A549 (cell line): Measurements from ENCODE around the gene SASH1. TPM values are rescaled to one million over a fixed set of nuclear protein-coding genes. Genes with fewer than 3 reads are reported as not detected.

Experiments
- ATAC-seq, 2 experiments: fragments of 200-7000 bp in 1 of 2; fragments of >200 bp in 1 of 2; cut with Nextera tagmentation in 1 of 2; cut with Tn5 transposase in 1 of 2; 3 replicates each; pipeline versions ENCODE4 v1.8.0 to v1.9.1; 2018 to 2020; ENCODE audit warnings: mild to moderate bottlenecking in 1 of 2, moderate library complexity in 1 of 2
- CTCF ChIA-PET: fragments of 300-600 bp; sonication (Branson Sonifier 250); formaldehyde crosslinking; extraction: SDS; loops from one replicate; lab custom pipeline; 2021; ENCODE audit warnings: antibody characterized with exemption, inconsistent platforms; lab: Yijun Ruan, JAX
- POLR2A ChIA-PET: fragments of 350-600 bp; formaldehyde crosslinking; extraction: SDS; loops from one replicate; lab custom pipeline; 2021; ENCODE audit warnings: antibody characterized with exemption, inconsistent platforms; lab: Yijun Ruan, JAX
- DNase-seq, 2 experiments: peaks; one replicate each; pipeline versions ENCODE4 v3.0.0 to v3.0.0-alpha.2; 2011 to 2016; ENCODE audit warnings: low read depth in 1 of 2, low spot score in 1 of 2
- FAIRE-seq: peaks from 2 replicates; lab custom pipeline; 2011; peaks lifted over from hg19 to GRCh38; lab: Jason Lieb, UNC
- H3K27ac ChIP-seq, 2 experiments: fragments of >200 bp; sonication (Bioruptor Twin); formaldehyde crosslinking; 3 replicates each; pipeline ENCODE4 v1.5.1; 2016 to 2017
- H3K4me1 ChIP-seq: fragments of >200 bp; sonication (Bioruptor Twin); formaldehyde crosslinking; 3 replicates; pipeline ENCODE4 v1.6.1; 2016
- H3K4me2 ChIP-seq: fragments of >200 bp; sonication (Bioruptor Twin); formaldehyde crosslinking; 3 replicates; pipeline ENCODE4 v1.6.1; 2016
- H3K4me3 ChIP-seq: fragments of >200 bp; sonication (Bioruptor Twin); formaldehyde crosslinking; 3 replicates; pipeline ENCODE4 v1.5.1; 2016
- H3K9me3 ChIP-seq: fragments of >200 bp; sonication (Bioruptor Twin); formaldehyde crosslinking; 3 replicates; pipeline ENCODE4 v1.6.1; 2016
- ATOH8 ChIP-seq: fragments of 250-450 bp; sonication (Bioruptor Pico); IDR thresholded peaks from 2 replicates; pipeline ENCODE4 v1.5.0; 2020; ENCODE audit warnings: low read depth, mild to moderate bottlenecking, moderate library complexity
- BHLHE40 ChIP-seq: IDR thresholded peaks from 2 replicates; pipeline ENCODE4 v1.6.1; 2012; ENCODE audit warnings: low read depth, low read length, inconsistent platforms
- CEBPB ChIP-seq, 2 experiments: fragments of >200 bp in 1 of 2; sonication (Bioruptor Twin) in 1 of 2; formaldehyde crosslinking in 1 of 2; IDR thresholded peaks; 2 replicates each; pipeline ENCODE4 v1.6.1; 2012 to 2016
- CHD4 ChIP-seq: fragments of 200-600 bp; sonication (generic); IDR thresholded peaks from 2 replicates; pipeline ENCODE4 v1.6.1; 2016; ENCODE audit warnings: antibody characterized with exemption, mild to moderate bottlenecking, borderline replicate concordance
- CTCF ChIP-seq: fragments of >200 bp; sonication (Bioruptor Twin); formaldehyde crosslinking; IDR thresholded peaks from 3 replicates; pipeline ENCODE4 v1.5.1; 2016
- E2F6 ChIP-seq: IDR thresholded peaks from 2 replicates; pipeline ENCODE4 v1.6.1; 2012; ENCODE audit warnings: low read depth, borderline replicate concordance
- EHF ChIP-seq: fragments of 250-450 bp; sonication (Bioruptor Pico); IDR thresholded peaks from 2 replicates; pipeline ENCODE4 v1.5.0; 2020; ENCODE audit warnings: mild to moderate bottlenecking
- ESRRA ChIP-seq: fragments of 150-350 bp; IDR thresholded peaks from 2 replicates; pipeline ENCODE4 v1.6.1; 2014; ENCODE audit warnings: mild to moderate bottlenecking, low read length, borderline replicate concordance
- FOSL2 ChIP-seq, 2 experiments: fragments of 450-650 bp in 1 of 2; fragments of >200 bp in 1 of 2; sonication (Bioruptor Twin) in 1 of 2; formaldehyde crosslinking; IDR thresholded peaks; 2 replicates each; pipeline versions ENCODE4 v1.5.0 to v1.6.1; 2016 to 2020; ENCODE audit warnings: mild to moderate bottlenecking in 1 of 2, moderate library complexity in 1 of 2
- GATA3 ChIP-seq: IDR thresholded peaks from 2 replicates; pipeline ENCODE4 v1.6.1; 2012; ENCODE audit warnings: borderline replicate concordance
- HDAC2 ChIP-seq: fragments of 200-600 bp; sonication (generic); IDR thresholded peaks from 2 replicates; pipeline ENCODE4 v1.6.1; 2016
- HES2 ChIP-seq: fragments of >200 bp; sonication (Bioruptor Twin); formaldehyde crosslinking; IDR thresholded peaks from 2 replicates; pipeline ENCODE4 v1.6.1; 2016
- HEYL ChIP-seq: fragments of 250-450 bp; sonication (Bioruptor Pico); IDR thresholded peaks from 2 replicates; pipeline ENCODE4 v1.8.0; 2021; ENCODE audit warnings: mild to moderate bottlenecking, moderate library complexity
- HOXA7 ChIP-seq: fragments of 250-450 bp; sonication (Bioruptor Pico); IDR thresholded peaks from 2 replicates; pipeline ENCODE4 v1.5.0; 2020; ENCODE audit warnings: mild to moderate bottlenecking, moderate library complexity
- HOXB13 ChIP-seq: fragments of 250-450 bp; sonication (Bioruptor Pico); IDR thresholded peaks from 2 replicates; pipeline ENCODE4 v1.5.0; 2020; ENCODE audit warnings: low read depth, mild to moderate bottlenecking, moderate library complexity
- JUN ChIP-seq, 2 experiments: fragments of >200 bp; sonication (Bioruptor Twin); formaldehyde crosslinking; IDR thresholded peaks; 2 replicates in 1 of 2; 3 replicates in 1 of 2; pipeline ENCODE4 v1.6.1; 2016 to 2017
- JUNB ChIP-seq: fragments of >200 bp; sonication (Bioruptor Twin); formaldehyde crosslinking; IDR thresholded peaks from 2 replicates; pipeline ENCODE4 v1.6.1; 2016
- KDM1A ChIP-seq: fragments of 200-600 bp; sonication (generic); IDR thresholded peaks from 2 replicates; pipeline ENCODE4 v1.6.1; 2016; ENCODE audit warnings: low read depth, mild to moderate bottlenecking
- MAFK ChIP-seq: fragments of 450-650 bp; IDR thresholded peaks from 2 replicates; pipeline ENCODE4 v1.6.1; 2014; ENCODE audit not compliant: partially characterized antibody
- MAZ ChIP-seq: fragments of 150-350 bp; IDR thresholded peaks from 2 replicates; pipeline ENCODE4 v1.6.1; 2014; ENCODE audit warnings: antibody characterized with exemption, low read depth, low read length, borderline replicate concordance
- NPAS2 ChIP-seq: fragments of 250-450 bp; sonication (Bioruptor Pico); IDR thresholded peaks from 2 replicates; pipeline ENCODE4 v1.8.0; 2022; ENCODE audit warnings: mild to moderate bottlenecking, moderate library complexity, borderline replicate concordance
- PHF8 ChIP-seq: fragments of 200-600 bp; sonication (generic); IDR thresholded peaks from 2 replicates; pipeline ENCODE4 v1.6.1; 2016; ENCODE audit warnings: low read depth, mild to moderate bottlenecking, antibody characterized with exemption, moderate library complexity, borderline replicate concordance
- POLR2AphosphoS2 ChIP-seq: conservative IDR thresholded peaks from 2 replicates; pipeline ENCODE4 v1.6.1; 2012; ENCODE audit warnings: low read length, improper control_type of control experiment, inconsistent platforms
- REST ChIP-seq: fragments of 200-600 bp; sonication (generic); IDR thresholded peaks from 2 replicates; pipeline ENCODE4 v1.6.1; 2016; ENCODE audit warnings: antibody characterized with exemption, mild to moderate bottlenecking, moderate library complexity
- SMC3 ChIP-seq: fragments of >200 bp; sonication (Bioruptor Twin); formaldehyde crosslinking; IDR thresholded peaks from 3 replicates; pipeline ENCODE4 v1.6.1; 2018; ENCODE audit warnings: inconsistent platforms
- USF2 ChIP-seq: fragments of 450-650 bp; IDR thresholded peaks from 2 replicates; pipeline ENCODE4 v1.6.1; 2014; ENCODE audit warnings: antibody characterized with exemption
- ZNF302 ChIP-seq: fragments of 250-450 bp; sonication (Bioruptor Pico); IDR thresholded peaks from 2 replicates; pipeline ENCODE4 v1.9.0; 2021; ENCODE audit warnings: inconsistent platforms, mild to moderate bottlenecking, moderate library complexity
- ZSCAN20 ChIP-seq: fragments of 250-450 bp; sonication (Bioruptor Pico); IDR thresholded peaks from 2 replicates; pipeline ENCODE4 v1.8.0; 2022; ENCODE audit warnings: mild to moderate bottlenecking, moderate library complexity
- WGBS: methylation state at CpG from one replicate; pipeline ENCODE4 v1.1.6; 2017; ENCODE audit errors: missing lambda C conversion rate; 5-methylcytosine and 5-hydroxymethylcytosine counted together
- polyA plus RNA-seq, 4 experiments: library from polyadenylated mRNA; depleted of rRNA in 3 of 4; stranded (reverse); fragments of >200 nt; fragmentation: RNase III in 1 of 4; extraction: RNeasy Plus Mini Kit Qiagen cat#74134 plus additional on column Dnase treatment in 1 of 4; gene quantifications; 2 replicates in 3 of 4; 3 replicates in 1 of 4; pipeline ENCODE4 v1.2.3, GENCODE V29; 2011 to 2017

SASH1 gene
- polyA plus RNA-seq, 2 of the 4 experiments (the other 2 are of a cell fraction): 2.5 to 3.0 TPM

- no peak for ATAC-seq
- no peak overlapping the region for H3K4me3 ChIP-seq
- no peak for FAIRE-seq
- H3K4me1 ChIP-seq: no peaks in the 10 kb centered on the region
- H3K27ac ChIP-seq: no peak overlapping the region
- no peaks in the 10 kb centered on the region for H3K9me3 ChIP-seq
- POLR2A ChIA-PET: no interaction called here
- no peak for TF ChIP-seq USF2
- no peak for TF ChIP-seq FOSL2 (IDR thresholded peaks at IDR 0.05)
- no peak for TF ChIP-seq FOSL2 (CRISPR knock-in tag; IDR thresholded peaks at IDR 0.05)
- TF ChIP-seq BHLHE40: no peak
- no peak for TF ChIP-seq E2F6
- no peak for TF ChIP-seq ESRRA
- no peak for TF ChIP-seq PHF8
- no peak for TF ChIP-seq JUN (IDR thresholded peaks at IDR 0.05)
- no peak for TF ChIP-seq CEBPB (IDR thresholded peaks at IDR 0.05)
- no peak for TF ChIP-seq JUNB
- no peak for TF ChIP-seq CHD4
- TF ChIP-seq HOXB13 (CRISPR knock-in tag): no peak
- no peak for TF ChIP-seq HES2
- DNase-seq: no peak
- H3K4me2 ChIP-seq: no peak overlapping the region
- CTCF ChIA-PET: interaction anchor here (1.1 to 1.3 kb wide), 2 partner anchors 13 to 71 kb away, joined by 3 read pairs; no protein-coding TSS in a partner anchor
These were observed 108.2 kb downstream of the SASH1 start for GRCh38 chr6:148450866-148451265.

- FAIRE-seq (no peak), ATAC-seq (no peak), DNase-seq (no peak)
- 90% methylated on average over 8 of the region's 8 CpGs for WGBS
- H3K9me3 ChIP-seq: no peaks in the 10 kb centered on the region
- H3K4me3 ChIP-seq: no peak overlapping the region
- TF ChIP-seq JUN (IDR thresholded peaks at IDR 0.05): no peak
- TF ChIP-seq, all 56 proteins: peak for 0
- H3K27ac ChIP-seq: no peak overlapping the region
- no peak overlapping the region for H3K4me2 ChIP-seq
- ChIA-PET POLR2A (no interaction called here), CTCF (interaction anchor here (0.5 to 1.7 kb wide), 3 partner anchors 13 to 1106 kb away, joined by 3 to 5 read pairs (median 3); no protein-coding TSS in a partner anchor)
- no peaks in the 10 kb centered on the region for H3K4me1 ChIP-seq
These were observed 109.1 kb downstream of the SASH1 start for GRCh38 chr6:148451690-148452089.

GRCh38 chr6:148452876-148453275, 110.2 kb downstream of the SASH1 start:
- no peak for FAIRE-seq
- Histone ChIP-seq H3K4me1 (no peaks in the 10 kb centered on the region), H3K27ac (no peak overlapping the region), H3K4me3 (no peak overlapping the region), H3K9me3 (no peaks in the 10 kb centered on the region), H3K4me2 (no peak overlapping the region)
- 87% methylated on average over 12 of the region's 16 CpGs for WGBS
- no peak for DNase-seq
- no peak for ATAC-seq
- POLR2A ChIA-PET: no interaction called here
- CTCF ChIA-PET: interaction anchor here (1.0 to 1.7 kb wide), 2 partner anchors 273 to 275 kb away, joined by 3 to 5 read pairs; no protein-coding TSS in a partner anchor
- TF ChIP-seq MAFK: no peak
- no peak for TF ChIP-seq FOSL2 (IDR thresholded peaks at IDR 0.05)
- TF ChIP-seq FOSL2 (CRISPR knock-in tag; IDR thresholded peaks at IDR 0.05): no peak
- no peak for TF ChIP-seq KDM1A
- no peak for TF ChIP-seq ZSCAN20 (CRISPR knock-in tag)
- no peak for TF ChIP-seq EHF
- no peak for TF ChIP-seq GATA3
- no peak for TF ChIP-seq SMC3
- TF ChIP-seq HOXA7 (CRISPR knock-in tag): no peak
- no peak for TF ChIP-seq POLR2AphosphoS2
- TF ChIP-seq HDAC2: no peak
- no peak for TF ChIP-seq JUNB
- no peak for TF ChIP-seq ATOH8
- TF ChIP-seq NPAS2: no peak
- no peak for TF ChIP-seq HEYL
- no peak for TF ChIP-seq CTCF
- no peak for TF ChIP-seq ZNF302 (CRISPR knock-in tag)
- no peak for TF ChIP-seq MAZ
- no peak for TF ChIP-seq REST
